Left renal cortex interstitium (tissue), 4 donors: ENCODE measurements around the gene GRK6. TPM values are rescaled to one million over a fixed set of nuclear protein-coding genes. Genes with fewer than 3 reads are reported as not detected.
A peak's percentile ranks its signal among the peaks of the same experiment; 100 is the strongest.
"Not testable (repeated sequence)": the region's sequence is repeated elsewhere in the genome, so short reads cannot be mapped to it uniquely, and the experiment has no call there.

Source experiments
- DNase-seq, 4 donors: peaks; one replicate each; pipeline ENCODE4 v3.0.0-alpha.2; 2013; ENCODE audit warnings: low read depth in 4 of 4, low spot score in 2 of 4, missing footprints in 1 of 4
- polyA plus RNA-seq, 4 donors: library from polyadenylated mRNA; unstranded; fragments of 120-200 nt; gene quantifications; one replicate each; pipeline ENCODE4 v1.2.1, GENCODE V29; 2013; ENCODE audit not compliant: insufficient read length in 4 of 4

GRK6 gene
- polyA plus RNA-seq, 4 donors: 24.8 to 34.1 (median 29.4) TPM

DNA sequence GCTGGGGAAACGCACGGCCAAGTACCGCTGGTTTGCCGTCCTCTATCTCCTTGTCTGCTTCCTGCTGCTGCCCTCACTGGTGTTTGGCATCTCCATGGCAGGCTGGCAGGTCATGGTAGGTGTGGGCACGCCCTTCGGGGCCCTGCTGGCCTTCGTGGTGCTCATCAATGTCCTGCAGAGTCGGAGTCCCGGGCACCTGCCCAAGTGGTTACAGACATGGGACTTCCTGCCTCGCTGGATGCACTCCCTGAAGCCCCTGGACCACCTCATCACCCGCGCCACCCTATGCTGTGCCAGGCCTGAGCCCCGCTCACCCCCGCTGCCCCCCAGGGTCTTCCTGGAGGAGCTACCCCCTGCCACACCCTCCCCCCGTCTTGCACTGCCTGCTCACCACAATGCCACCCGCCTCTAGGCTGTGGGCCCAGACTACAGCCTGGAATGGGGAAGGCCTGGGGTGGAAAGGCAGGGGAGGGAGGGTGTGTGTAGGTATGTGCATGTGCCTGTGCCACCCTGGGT is 28.5 kb upstream of the GRK6 start:
- no peak for DNase-seq

DNA sequence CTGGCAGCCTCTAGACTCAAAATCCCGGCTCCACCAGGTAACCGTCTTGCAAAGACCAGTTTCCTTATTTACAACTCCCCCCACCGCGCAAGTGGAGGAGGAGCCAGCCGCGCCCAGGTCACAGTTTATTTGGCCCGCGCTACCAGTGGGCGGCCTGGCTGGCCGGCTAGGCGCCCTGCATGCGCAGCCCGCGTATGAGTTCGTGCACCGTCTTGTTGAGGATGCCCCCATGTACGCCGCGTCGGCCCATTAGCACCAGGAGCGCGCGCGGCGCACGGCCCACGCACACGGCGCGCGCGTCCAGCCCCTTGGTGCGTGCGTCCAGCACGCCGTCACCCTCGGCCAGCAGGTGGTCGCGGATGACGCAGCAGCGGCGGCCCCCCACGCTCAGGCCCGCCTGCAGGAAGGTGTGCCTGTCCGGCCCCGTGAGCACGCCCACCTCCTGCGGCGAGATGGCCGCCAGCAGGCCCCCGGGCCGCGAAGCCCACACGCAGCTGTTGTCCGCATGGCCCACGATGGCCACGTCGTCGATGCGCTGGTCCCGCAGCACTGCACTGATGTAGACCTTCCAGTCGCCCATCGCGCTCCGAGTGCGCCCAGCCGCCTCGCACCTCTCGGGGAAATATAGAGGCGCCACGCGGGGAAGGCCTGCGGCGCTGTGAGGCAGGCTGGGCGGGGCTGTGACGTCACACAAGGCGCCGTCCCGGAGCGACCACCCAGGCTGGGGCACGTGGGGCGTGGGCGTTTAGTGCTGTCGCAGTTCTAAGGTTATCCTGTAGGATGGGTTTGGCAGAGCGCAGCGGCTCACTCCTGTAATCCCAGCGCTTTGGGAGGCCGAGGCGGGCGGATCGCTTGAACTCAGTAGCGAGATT is 26.2 kb upstream of the GRK6 start, which contains the start of gene PFN3:
Gene PFN3, minus strand, starts transcription at position 665 of the 872 bp plus-strand sequence. Its CDS starts 85 bp downstream, at position 580.
- no peak for DNase-seq

DNA sequence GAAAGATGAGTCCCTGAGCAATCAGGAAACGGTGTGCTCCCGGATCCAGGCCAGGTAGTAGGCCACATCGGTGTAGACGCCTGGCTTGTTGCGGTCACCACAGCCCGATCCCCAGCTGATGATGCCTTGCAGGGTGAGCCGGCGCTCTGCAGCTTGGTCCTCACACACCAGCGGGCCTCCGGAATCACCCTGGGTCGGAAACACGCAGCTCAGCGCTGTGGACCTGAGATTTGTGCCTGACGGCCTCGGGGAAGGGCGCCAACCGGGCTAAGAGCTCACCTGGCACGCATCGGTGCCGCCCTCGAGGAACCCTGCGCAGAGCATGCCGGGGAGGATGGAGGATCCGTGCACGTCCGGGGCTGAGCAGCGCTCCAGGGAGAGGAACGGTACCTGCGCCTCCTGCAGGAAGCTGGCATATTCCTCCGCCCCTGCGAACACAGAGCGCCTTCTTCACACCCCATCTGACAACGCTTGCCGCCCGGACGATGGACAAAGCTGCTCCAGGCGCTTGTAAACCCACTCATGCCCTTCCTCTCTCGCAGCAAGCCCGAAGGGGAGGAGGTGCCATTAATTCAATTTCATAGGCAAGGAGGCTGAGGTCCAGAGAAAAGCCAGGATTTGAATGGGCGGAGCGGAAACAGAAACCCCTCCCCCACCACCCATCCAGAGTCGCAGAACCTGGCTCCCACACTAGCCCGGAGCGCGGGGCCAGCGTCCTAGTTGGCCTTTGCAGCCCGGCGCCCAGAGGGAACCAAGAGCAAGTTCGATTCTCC is 24.0 kb upstream of the GRK6 start:
- DNase-seq: peak in 2 of 4 donors; percentile 53 to 69

DNA sequence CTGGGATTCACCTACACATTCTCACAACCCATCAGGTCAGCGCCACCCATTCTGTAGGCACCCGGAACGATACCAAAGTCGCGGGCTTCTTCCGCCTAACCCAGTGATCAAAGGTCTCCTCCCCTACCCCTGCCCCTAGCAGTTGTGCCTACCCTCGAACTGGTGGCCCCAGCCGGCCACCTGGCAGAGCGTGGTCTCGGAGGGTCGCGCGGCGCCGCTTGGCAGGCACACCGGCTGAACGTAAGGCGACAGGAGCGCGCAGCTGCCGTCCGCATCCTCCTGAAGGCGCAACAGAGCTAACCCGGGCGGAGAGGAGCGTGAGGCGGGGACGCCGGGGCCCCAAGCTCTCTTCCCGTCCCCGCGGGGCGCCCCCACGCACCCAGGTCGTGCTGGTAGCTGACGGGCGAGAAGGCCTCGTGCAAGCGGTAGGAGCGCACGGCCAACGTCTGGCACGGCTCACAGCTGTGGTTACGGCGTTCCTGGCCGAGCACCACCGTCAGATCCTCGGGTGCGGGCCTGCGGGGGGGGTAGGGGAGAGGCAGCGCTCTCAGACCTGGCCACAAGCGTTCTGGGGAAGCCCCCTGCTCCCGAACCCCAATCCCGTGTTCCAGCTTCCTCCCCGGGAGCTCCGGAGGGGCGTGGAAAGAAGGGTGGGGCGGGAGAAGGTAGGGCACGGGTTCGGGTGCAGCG is 23.2 kb upstream of the GRK6 start:
- no peak for DNase-seq

DNA sequence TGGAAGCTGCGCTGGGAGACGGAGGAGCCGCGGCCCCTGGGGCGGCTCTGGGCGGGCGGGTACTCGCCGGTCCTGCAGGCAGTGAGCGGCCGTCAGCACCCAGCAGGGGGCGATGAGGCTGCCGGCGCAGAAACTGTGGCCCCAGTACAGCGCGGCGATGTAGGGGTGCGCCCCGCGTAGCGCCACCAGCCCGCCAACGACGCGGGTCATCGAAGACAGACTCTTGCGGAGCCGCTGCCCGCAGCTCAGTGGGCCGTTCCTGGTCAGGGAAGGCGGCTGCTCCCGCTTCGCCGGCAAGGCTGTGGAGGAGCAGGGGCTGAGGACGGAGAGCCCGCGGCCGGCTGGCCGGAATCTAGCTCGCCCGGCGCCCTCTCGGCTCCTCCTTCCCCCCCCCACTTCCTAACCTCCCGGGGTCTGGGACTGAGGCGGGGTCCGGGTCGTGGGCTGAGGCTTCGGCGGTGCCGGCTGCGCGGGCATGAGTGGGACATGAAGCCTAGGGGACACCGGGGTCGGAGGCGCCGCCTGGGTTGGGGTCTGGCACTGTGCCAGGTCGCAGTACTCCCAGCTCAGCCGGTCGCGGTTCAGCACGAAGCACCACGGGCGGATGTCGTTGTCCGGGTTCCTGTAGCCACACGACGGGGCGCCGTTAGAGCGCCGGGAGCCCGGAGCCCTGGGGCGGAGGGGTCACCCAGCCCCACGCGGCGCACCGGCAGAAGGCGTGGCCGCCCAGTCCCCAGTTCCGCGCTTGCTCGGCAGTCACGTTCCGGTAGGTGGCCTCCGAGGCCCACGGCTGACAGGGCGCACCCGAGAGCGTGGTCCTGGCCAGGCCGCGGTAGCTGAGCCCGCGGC is 22.5 kb upstream of the GRK6 start:
- no peak for DNase-seq

DNA sequence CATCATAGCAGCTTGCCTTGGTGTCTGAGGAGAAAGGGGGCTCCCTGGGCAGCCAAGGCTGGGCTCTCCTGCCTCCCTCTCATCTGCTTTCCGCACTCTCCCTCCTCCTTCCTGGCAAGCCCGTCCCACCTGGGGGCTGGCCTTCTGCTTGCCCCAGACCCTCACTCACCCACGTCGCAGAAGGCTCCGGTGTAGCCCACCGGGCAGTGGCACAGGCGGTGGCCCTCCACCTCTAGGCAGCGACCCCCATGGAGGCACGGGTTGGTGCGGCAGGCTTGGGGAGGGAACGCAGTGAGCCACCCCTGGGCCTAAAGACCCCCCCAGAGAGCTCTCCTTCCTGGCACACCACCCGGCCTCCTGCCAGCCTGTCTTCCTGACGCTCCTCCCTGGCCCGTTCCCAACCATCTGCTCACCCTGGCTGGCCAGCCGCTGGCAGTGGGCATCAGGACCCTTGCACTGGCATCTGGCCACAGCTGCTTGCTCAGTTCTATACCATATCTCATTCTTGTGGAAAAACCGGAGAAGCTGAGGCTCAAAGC is 21.8 kb upstream of the GRK6 start:
- no peak for DNase-seq

DNA sequence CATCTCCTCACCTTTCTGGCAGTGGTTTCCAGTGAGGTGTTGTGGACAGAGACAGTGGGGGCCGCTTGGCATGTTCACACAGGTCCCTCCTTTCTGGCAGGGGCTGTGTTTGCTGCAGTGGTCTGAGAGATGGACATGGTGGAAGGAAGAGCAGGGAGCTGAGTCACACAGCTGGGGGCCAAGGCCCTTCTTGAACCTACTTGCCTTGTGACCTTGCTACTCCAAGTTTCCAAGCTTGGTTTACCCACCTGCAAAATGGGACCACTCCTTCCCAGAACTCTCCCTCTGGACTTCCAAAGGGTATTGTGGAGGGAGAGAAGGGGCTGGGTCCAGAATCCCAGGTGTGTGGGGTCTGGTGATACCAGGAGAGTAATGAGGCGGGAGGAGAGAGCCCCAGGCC is 21.2 kb upstream of the GRK6 start:
- no peak for DNase-seq

DNA sequence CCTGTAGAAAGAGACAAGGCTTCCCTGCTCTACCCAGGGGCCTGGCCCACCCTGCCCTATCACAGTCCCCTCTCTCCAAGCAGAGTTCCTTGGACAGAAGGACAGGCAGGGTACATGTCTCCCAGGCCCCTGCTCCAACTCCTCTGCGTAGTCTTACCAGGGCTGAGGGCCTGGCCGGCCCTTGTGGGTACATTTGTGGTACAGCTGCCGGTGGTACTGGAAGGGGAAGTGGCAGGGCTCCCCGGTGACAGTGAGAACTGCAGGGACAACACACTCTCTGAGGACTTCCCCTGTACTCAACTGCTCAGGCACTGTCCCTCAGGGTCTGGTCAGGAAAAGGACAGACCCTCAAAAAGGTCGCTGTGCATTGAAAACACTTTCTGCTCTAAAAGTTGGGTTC is 20.7 kb upstream of the GRK6 start:
- DNase-seq: no peak

DNA sequence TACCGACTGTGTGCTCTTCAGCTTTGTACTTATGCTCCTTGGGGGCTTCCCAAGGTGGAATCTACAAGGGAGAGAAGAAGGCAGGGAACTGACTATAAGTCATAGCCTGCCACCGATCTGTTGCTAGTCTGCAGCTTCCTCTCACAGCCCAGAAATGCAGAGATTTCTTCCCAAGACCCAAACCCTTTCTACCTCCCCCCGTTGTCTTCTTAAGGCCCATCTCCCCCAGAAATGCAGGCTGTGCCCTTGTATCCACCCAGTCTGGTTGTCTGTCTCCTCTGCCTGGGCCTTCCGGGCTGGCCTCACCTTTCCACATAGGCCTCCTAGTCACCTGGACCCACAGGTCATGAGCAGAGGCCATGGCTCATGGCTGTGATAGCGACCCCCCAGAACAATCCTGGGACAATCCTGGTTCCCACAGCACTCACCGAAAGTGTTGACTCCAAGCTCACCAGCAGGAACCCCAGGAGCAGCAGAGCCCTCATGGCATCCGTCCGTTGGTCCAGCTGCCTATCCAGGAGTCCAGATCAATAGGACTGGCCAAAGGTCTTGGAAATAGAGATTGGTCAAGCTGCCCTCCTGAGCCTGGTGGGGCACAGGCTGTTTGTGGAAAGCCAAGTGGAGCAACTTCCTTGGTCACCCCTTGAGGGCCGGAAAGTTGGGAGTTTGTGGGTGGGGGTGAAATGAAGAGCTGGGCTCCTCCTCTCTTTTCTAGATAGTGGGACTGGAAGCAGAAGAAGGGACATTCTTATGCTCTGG is 17.3 kb upstream of the GRK6 start, which contains the start of gene F12:
Gene F12, minus strand, starts transcription at position 522 of the 759 bp plus-strand sequence. Its CDS starts 37 bp downstream, at position 485.
- no peak for DNase-seq

DNA sequence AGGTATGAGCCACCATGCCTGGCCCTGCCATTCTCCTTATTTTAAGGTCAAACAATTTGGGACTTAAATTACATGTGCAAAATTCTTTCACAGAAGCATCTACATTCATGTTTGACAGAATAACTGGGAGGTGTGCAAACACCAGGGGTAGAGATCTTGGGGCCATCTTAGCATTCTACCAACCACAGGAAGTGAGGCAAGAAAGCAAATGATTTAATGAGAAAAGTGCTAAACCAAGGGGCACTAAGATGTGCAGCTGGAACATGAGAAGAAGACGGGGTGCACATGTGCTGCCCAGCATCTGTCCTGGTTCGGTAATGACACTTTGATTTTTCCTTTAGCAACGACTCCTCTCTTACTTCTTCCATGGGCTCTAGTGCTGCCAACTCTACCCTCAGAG is 15.9 kb upstream of the GRK6 start:
- no peak for DNase-seq

DNA sequence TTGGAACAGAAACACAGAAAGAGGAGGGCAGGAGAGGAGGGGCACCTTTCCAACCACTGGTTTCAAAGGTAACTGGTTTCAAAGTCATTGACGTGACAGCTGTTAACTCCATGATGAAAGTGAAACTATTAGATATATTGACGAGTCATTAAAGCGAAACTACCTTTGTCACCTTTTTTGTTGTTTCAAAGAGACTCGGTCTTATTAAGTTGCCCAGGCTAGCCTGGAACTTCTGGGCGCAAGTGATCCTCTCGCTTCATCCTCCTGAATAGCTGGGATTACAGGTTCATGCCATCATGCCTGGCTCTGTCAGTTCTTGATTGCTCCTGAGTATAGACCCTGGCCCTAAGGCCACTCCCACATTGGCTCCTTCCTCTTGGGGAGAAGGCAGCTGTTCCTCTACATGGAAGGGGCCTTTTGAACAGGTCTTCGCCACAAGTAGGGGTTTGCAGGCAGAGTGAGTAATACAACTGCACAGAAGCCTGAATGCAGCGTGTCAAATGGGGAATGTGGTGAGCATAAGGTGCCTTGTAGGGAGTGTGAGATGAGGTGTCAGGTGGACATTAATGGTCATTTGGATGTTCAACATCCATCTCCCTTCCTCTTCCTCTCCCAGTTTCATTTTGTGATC is 13.8 kb upstream of the GRK6 start:
- DNase-seq: no peak

DNA sequence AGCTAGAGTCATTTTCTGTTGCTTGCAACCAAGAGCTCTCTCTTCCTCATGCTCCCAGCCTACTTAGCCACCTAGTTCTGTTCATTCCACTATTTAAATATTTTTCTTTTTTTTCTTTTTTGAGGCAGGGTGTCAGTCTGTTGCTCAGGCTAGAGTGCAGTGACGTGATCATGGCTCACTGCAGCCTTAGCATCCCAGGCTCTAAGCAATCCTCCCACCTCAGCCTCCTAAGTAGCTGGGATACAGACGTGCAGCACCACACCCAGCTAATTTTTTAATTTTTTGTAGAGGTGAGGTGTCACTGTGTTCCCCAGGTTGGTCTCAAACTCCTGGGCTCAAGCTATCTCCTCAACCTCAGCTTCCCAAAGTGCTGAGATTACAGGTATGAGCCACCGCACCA is 12.0 kb upstream of the GRK6 start:
- no peak for DNase-seq

DNA sequence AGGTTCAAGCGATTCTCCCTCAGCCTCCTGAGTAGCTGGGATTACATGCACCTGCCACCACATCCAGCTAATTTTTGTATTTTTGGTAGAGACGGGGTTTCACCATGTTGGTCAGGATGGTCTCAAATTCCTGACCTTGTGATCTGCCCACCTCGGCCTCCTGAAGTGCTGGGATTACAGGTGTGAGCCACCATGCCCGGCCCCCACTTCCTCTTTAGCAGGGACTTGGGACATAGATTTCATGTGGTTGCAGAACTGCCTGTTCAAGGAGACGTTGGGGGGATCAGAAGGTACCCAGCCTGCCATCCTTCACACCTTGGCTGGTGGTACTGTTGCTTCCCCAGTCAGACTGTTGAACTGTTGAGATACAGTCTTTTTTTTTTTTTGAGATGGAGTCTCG is 9.4 kb upstream of the GRK6 start:
- not testable (repeated sequence) for DNase-seq

DNA sequence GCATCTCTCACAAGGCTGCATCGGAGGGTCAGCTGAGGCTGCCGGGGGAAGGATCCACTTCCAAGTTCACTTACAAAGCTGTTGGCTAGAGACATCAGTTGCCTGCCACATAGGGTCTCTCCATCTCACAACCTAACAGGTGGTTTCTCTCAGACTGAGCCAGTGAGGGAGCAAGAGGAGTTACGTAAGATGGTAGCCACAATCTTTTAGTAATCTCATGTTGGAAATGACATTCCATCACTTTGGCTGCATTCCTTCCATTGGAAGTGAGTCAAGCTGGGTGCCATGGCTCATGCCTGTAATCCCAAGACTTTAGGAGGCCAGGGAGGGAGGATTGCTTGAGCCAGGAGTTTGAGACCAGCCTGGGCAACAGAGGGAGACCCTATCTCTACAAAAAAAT is 7.4 kb upstream of the GRK6 start:
- DNase-seq: no peak

DNA sequence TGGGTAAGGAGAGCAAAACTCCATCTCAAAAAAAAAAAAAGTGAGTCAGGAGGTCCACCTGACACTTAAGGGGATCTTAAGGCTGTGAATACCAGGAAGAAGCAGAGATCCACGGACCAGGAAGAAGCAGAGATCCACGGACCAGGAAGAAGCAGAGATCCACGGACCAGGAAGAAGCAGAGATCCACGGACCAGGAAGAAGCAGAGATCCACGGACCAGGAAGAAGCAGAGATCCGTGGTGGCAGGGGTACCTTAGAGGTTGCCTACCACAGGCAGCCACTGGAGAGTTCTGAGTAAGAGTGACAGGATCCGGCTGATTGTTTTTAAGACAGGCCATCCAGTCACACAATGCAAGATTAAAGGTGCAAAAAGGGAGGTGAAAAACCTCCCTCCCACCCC is 6.0 kb upstream of the GRK6 start:
- DNase-seq: not testable (repeated sequence)

DNA sequence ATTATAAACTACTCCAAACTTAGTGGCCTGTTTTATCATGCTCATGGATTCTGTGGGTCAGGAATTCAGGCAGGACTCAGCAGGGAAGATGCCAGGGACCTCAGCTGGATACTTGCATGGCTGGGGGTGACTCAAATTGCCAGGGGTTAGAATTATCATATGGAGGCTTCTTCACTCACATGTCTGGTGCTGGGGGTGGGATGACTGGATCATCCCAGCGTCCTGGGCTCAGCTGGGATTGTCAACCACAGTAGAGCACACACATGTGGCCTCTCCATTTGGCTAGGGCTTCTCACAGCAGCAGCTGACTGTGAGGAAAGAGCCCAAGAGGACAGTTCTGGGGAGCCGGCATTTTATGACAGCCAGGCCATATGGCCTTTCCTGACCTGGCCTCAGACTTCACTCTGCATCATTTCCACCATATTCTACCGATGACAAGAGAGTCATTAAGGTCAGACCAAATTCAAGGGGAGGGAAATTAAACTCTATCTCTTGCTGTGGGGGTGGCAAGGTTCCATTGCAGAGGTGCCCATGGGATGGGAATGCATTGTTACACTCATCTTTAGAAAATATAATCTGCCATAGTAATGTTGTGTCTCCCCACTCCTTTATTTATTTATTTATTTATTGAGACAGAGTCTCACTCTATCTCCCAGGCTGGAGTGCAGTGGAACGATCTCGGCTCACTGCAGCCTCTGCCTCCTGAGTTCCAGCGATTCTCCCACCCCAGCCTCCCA is 5.2 kb upstream of the GRK6 start:
- DNase-seq: no peak

DNA sequence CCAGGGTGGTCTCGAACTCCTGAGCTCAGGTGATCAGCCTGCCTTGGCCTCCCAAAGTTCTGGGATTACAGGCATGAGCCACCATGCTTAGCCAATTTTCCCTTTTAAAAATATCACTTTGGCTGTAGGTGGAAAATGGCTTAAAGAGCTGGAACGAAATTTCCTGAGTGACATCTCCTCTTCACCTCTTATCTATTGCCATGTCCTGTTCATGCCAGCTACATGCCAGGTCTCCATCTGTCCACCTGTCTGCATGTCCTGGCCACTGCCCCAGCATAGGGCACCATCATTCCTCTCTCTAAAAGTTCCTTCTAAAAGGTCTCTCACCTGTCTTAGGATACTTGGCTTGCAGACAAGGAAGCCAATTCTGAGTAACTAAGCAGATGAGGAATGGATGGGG is 2.8 kb upstream of the GRK6 start:
- no peak for DNase-seq
